Spleen (tissue), 11 donors: ENCODE data around the gene WDR70. TPM values are rescaled to one million over a fixed set of nuclear protein-coding genes. Genes with fewer than 3 reads are reported as not detected.
"Not testable (repeated sequence)": the region's sequence is repeated elsewhere in the genome, so short reads cannot be mapped to it uniquely, and the experiment has no call there.

Experiments used
- DNase-seq: peaks from one replicate; pipeline ENCODE4 v3.0.0-alpha.2; 2020
- H3K27ac ChIP-seq, 8 donors: fragments of 200-600 bp; sonication (generic) in 7 of 8; 1 replicate in 4 of 8; 2 replicates in 4 of 8; pipeline versions ENCODE4 v1.5.0 to v1.8.0; 2016 to 2021; ENCODE audit warnings: inconsistent platforms in 4 of 8, mild to moderate bottlenecking in 4 of 8, moderate library complexity in 1 of 8
- H3K27me3 ChIP-seq, 7 donors: fragments of 200-600 bp; sonication (generic) in 6 of 7; replicated peaks in 1 of 7; 1 replicate in 4 of 7; 2 replicates in 3 of 7; pipeline versions ENCODE4 v1.5.0 to v1.8.0; 2016 to 2021; ENCODE audit warnings: inconsistent platforms in 3 of 7, mild to moderate bottlenecking in 1 of 7
- H3K36me3 ChIP-seq, 6 donors: fragments of 200-600 bp; sonication (generic) in 5 of 6; 1 replicate in 4 of 6; 2 replicates in 2 of 6; pipeline versions ENCODE4 v1.5.0 to v1.8.0; 2016 to 2021; ENCODE audit warnings: inconsistent platforms in 2 of 6
- H3K4me1 ChIP-seq, 6 donors: fragments of 200-600 bp; sonication (generic) in 5 of 6; 1 replicate in 3 of 6; 2 replicates in 3 of 6; pipeline versions ENCODE4 v1.5.0 to v1.8.0; 2016 to 2021; ENCODE audit warnings: inconsistent platforms in 3 of 6
- H3K4me3 ChIP-seq, 8 donors: fragments of 200-600 bp; sonication (generic) in 7 of 8; 1 replicate in 4 of 8; 2 replicates in 4 of 8; pipeline versions ENCODE4 v1.5.0 to v1.8.0; 2016 to 2021; ENCODE audit warnings: inconsistent platforms in 4 of 8, mild to moderate bottlenecking in 4 of 8, moderate library complexity in 2 of 8
- H3K9me3 ChIP-seq, 8 donors: fragments of 200-600 bp; sonication (generic) in 7 of 8; 1 replicate in 4 of 8; 2 replicates in 4 of 8; pipeline versions ENCODE4 v1.5.0 to v1.8.0; 2016 to 2021; ENCODE audit warnings: inconsistent platforms in 4 of 8
- CTCF ChIP-seq, 11 experiments: fragments of 200-600 bp in 7 of 11; fragments of 450-650 bp in 4 of 11; sonication (generic) in 4 of 11; IDR thresholded peaks in 8 of 11; conservative IDR thresholded peaks in 3 of 11; 1 replicate in 7 of 11; 2 replicates in 4 of 11; pipeline versions ENCODE4 v1.4.0 to v1.8.0; 2016 to 2021; ENCODE audit warnings: antibody characterized with exemption in 11 of 11, inconsistent platforms in 4 of 11, mild to moderate bottlenecking in 1 of 11
- POLR2A ChIP-seq, 3 donors: fragments of 450-650 bp; IDR thresholded peaks; one replicate each; pipeline ENCODE4 v1.5.1; 2017; ENCODE audit warnings: antibody characterized with exemption in 3 of 3, mild to moderate bottlenecking in 1 of 3
- POLR2AphosphoS5 ChIP-seq, 3 donors: sonication (generic); formaldehyde crosslinking; IDR thresholded peaks; one replicate each; pipeline ENCODE4 v1.5.1; 2017; ENCODE audit warnings: antibody characterized with exemption in 3 of 3
- WGBS, 5 donors: extraction: QIAGEN DNeasy Blood & Tissue Kit in 3 of 5; methylation state at CpG; one replicate each; pipeline versions ENCODE4 v1.1.5 to v1.1.7; 2013 to 2018; 5-methylcytosine and 5-hydroxymethylcytosine counted together
- intact Hi-C: fragments of 100-400 bp; cut with DNase I; formaldehyde crosslinking; loops from one replicate; pipeline ENCODE4 v1.15.0; 2023; ENCODE audit warnings: low total_unique reads
- polyA plus RNA-seq, 3 donors: library from polyadenylated mRNA; stranded (reverse); fragments of 200-250 nt; gene quantifications; one replicate each; pipeline ENCODE4 v1.2.1, GENCODE V29; 2013
- total RNA-seq, 7 donors: library from RNA; depleted of rRNA in 3 of 7; stranded (reverse); fragments of >200 nt in 3 of 7; fragmentation: NEBNext Ultra II Directional in 4 of 7; extraction: Animal tissue kit (Norgen Biotek cat#: 25700) in 4 of 7; gene quantifications; one replicate each; pipeline versions ENCODE4 v1.1.0 to v1.2.1, GENCODE V29; 2016 to 2021
- donor health status: healthy with polysubstance abuse.
- donor health status: DM: no; HTN: no; CAD: no; lungs with moderate emphysema.
- donor health status: DM: no; HTN: no; CAD: no.
- donor health status: Bipolar disorder and iron deficiency.
- donor health status: healthy.
- donor health status: DM: no; HTN: no; CAD: no.
- donor health status: DM: yes; HTN: yes; CAD: no.

The WDR70 gene
- total and polyA plus RNA-seq, 10 donors = 24.7 to 51.7 (median 33.4) TPM

- 90 to 98% (median 97%) methylated on average over 7 of the region's 7 CpGs for WGBS, 5 donors
- DNase-seq = no peak
- no peak for TF ChIP-seq CTCF (IDR thresholded peaks at IDR 0.05 in 8 of 11, conservative IDR thresholded peaks at IDR 0.05 in 3 of 11)
- no peak for TF ChIP-seq POLR2A (IDR thresholded peaks at IDR 0.05)
- TF ChIP-seq POLR2AphosphoS5 (IDR thresholded peaks at IDR 0.05) = no peak
- Histone ChIP-seq H3K4me1 (no peaks in the 10 kb centered on the region), H3K27ac (no peak overlapping the region), H3K36me3 (peaks cover 0 to 21% (median 0%) of the 10 kb centered on the region in 6 donors), H3K27me3 (no peaks in the 10 kb centered on the region), H3K4me3 (no peak overlapping the region), H3K9me3 (peaks cover 0 to 19% (median 5%) of the 10 kb centered on the region in 8 donors)
- intact Hi-C loops = no loop called here
Observed at GRCh38 chr5:37685816-37686215, 306.7 kb downstream of the WDR70 start.

- WGBS, 5 donors = 95 to 100% (median 97%) methylated on average over 3 to 10 of the region's 10 CpGs
- DNase-seq, H3K27ac ChIP-seq, H3K4me3 ChIP-seq, H3K9me3 ChIP-seq, intact Hi-C loops, H3K4me1 ChIP-seq, H3K27me3 ChIP-seq: not testable (repeated sequence)
- peaks cover 0 to 17% (median 0%) of the 10 kb centered on the region in 6 donors for H3K36me3 ChIP-seq
Observed at GRCh38 chr5:37688925-37689324, 309.8 kb downstream of the WDR70 start.

GRCh38 chr5:37694333-37694732, 315.2 kb downstream of the WDR70 start:
- Histone ChIP-seq H3K36me3 (peaks cover 0 to 21% (median 0%) of the 10 kb centered on the region in 6 donors), H3K9me3 (peaks cover 0 to 21% (median 13%) of the 10 kb centered on the region in 8 donors)
- H3K27ac ChIP-seq, intact Hi-C loops, H3K4me3 ChIP-seq, H3K4me1 ChIP-seq, H3K27me3 ChIP-seq, DNase-seq: not testable (repeated sequence)
- 96 to 98% (median 98%) methylated on average over 5 of the region's 5 CpGs for WGBS, 5 donors

GRCh38 chr5:37694867-37695266, 315.7 kb downstream of the WDR70 start:
- peaks cover 0 to 26% (median 0%) of the 10 kb centered on the region in 6 donors for H3K36me3 ChIP-seq
- H3K27ac ChIP-seq = no peak overlapping the region
- no peak for TF ChIP-seq POLR2A (IDR thresholded peaks at IDR 0.05)
- no peak for TF ChIP-seq POLR2AphosphoS5 (IDR thresholded peaks at IDR 0.05)
- TF ChIP-seq CTCF (IDR thresholded peaks at IDR 0.05 in 8 of 11, conservative IDR thresholded peaks at IDR 0.05 in 3 of 11) = no peak
- no peak overlapping the region for H3K4me3 ChIP-seq
- intact Hi-C loops = no loop called here
- H3K9me3 ChIP-seq = peaks cover 0 to 21% (median 13%) of the 10 kb centered on the region in 8 donors
- H3K4me1 ChIP-seq = no peaks in the 10 kb centered on the region
- no peak for DNase-seq
- no peaks in the 10 kb centered on the region for H3K27me3 ChIP-seq

GRCh38 chr5:37695647-37696046, 316.5 kb downstream of the WDR70 start:
- H3K9me3 ChIP-seq = peaks cover 0 to 21% (median 13%) of the 10 kb centered on the region in 8 donors
- intact Hi-C loops = no loop called here
- no peak for DNase-seq
- no peak for TF ChIP-seq POLR2A (IDR thresholded peaks at IDR 0.05)
- no peak for TF ChIP-seq CTCF (IDR thresholded peaks at IDR 0.05 in 8 of 11, conservative IDR thresholded peaks at IDR 0.05 in 3 of 11)
- no peak for TF ChIP-seq POLR2AphosphoS5 (IDR thresholded peaks at IDR 0.05)
- no peaks in the 10 kb centered on the region for H3K4me1 ChIP-seq
- H3K27me3 ChIP-seq = no peaks in the 10 kb centered on the region
- 86 to 95% (median 93%) methylated on average over 3 of the region's 3 CpGs for WGBS, 5 donors
- H3K4me3 ChIP-seq = no peak overlapping the region
- H3K36me3 ChIP-seq = peaks cover 0 to 33% (median 3%) of the 10 kb centered on the region in 6 donors
- no peak overlapping the region for H3K27ac ChIP-seq
